Calu3 (cell line): Measurements from ENCODE around the gene OR52E8. TPM values are rescaled to one million over a fixed set of nuclear protein-coding genes. Genes with fewer than 3 reads are reported as not detected.

Experiments used
- BruUV-seq: library from RNA; stranded (reverse); fragments of 400-500 nt; replicated peaks from 2 replicates; lab custom pipeline; 2021; lab: Mats Ljungman, UMichigan
- CTCF ChIA-PET: fragments of 300-600 bp; sonication (Branson Sonifier 250); formaldehyde crosslinking; loops from one replicate; lab custom pipeline; 2022; ENCODE audit warnings: antibody characterized with exemption; lab: Charles Lee
- DNase-seq: peaks from one replicate; pipeline ENCODE4 v3.0.0; 2022
- H3K27ac Mint-ChIP-seq: one replicate; pipeline ENCODE4 v1.8.0; 2022; ENCODE audit warnings: mixed read lengths; ENCODE audit not compliant: unreplicated experiment
- H3K27me3 Mint-ChIP-seq: one replicate; pipeline ENCODE4 v1.8.0; 2022; ENCODE audit warnings: mixed read lengths; ENCODE audit not compliant: unreplicated experiment
- H3K36me3 Mint-ChIP-seq: one replicate; pipeline ENCODE4 v1.8.0; 2022; ENCODE audit warnings: mild to moderate bottlenecking, moderate library complexity, mixed read lengths; ENCODE audit not compliant: insufficient read depth, unreplicated experiment
- H3K4me1 Mint-ChIP-seq: one replicate; pipeline ENCODE4 v1.8.0; 2022; ENCODE audit warnings: mild to moderate bottlenecking, low read depth, mixed read lengths; ENCODE audit not compliant: unreplicated experiment
- H3K4me3 Mint-ChIP-seq: one replicate; pipeline ENCODE4 v1.8.0; 2022; ENCODE audit warnings: mild to moderate bottlenecking, low read depth, moderate library complexity, mixed read lengths; ENCODE audit not compliant: unreplicated experiment
- H3K9me3 Mint-ChIP-seq: one replicate; pipeline ENCODE4 v1.8.0; 2022; ENCODE audit warnings: low read depth, mixed read lengths; ENCODE audit not compliant: unreplicated experiment
- intact Hi-C: fragments of 100-400 bp; cut with micrococcal nuclease; formaldehyde crosslinking; loops from one replicate; pipeline ENCODE4 v1.10.0; 2022; ENCODE audit not compliant: unreplicated experiment
- total RNA-seq: library from RNA; stranded (reverse); gene quantifications from 2 replicates; pipeline ENCODE4 v1.2.3, GENCODE V29; 2022
- TF ChIP-seq, protein P1 (sequence below): fragments of 200-600 bp; IDR thresholded peaks from one replicate; pipeline ENCODE4 v1.8.0; 2022; ENCODE audit warnings: antibody characterized with exemption; ENCODE audit not compliant: unreplicated experiment

The OR52E8 gene
- total RNA-seq, 1 experiment from 2014 or later = not detected

DNA sequence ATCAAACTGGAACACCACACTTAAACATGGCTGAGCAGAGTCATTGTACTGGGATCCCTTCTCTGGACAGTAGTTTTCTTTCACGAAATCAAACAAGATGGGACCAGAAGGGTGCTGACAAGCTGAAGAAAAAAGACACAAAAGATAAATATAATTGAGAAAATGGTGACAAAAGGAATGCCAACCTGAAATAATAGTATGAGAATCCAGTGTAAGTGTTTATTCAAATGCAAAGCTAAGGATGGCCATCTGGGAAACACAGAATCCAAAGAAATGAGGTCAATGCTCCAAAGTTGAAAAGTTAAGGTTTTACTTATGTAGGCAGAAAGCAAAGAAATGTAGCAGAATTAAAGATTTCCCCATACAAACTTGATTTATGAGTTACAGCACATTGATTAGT is 30.2 kb upstream of the OR52E8 start:
- no peak overlapping the region for H3K4me3 Mint-ChIP-seq
- no TSS peak for BruUV-seq
- DNase-seq = no peak
- CTCF ChIA-PET = no interaction called here
- intact Hi-C loops = no loop called here
- peaks cover 13% of the 10 kb centered on the region for H3K27me3 Mint-ChIP-seq
- no peaks in the 10 kb centered on the region for H3K4me1 Mint-ChIP-seq
- H3K9me3 Mint-ChIP-seq = no peaks in the 10 kb centered on the region
- H3K36me3 Mint-ChIP-seq = no peaks in the 10 kb centered on the region
- no peak overlapping the region for H3K27ac Mint-ChIP-seq
- TF ChIP-seq, protein P1, sequence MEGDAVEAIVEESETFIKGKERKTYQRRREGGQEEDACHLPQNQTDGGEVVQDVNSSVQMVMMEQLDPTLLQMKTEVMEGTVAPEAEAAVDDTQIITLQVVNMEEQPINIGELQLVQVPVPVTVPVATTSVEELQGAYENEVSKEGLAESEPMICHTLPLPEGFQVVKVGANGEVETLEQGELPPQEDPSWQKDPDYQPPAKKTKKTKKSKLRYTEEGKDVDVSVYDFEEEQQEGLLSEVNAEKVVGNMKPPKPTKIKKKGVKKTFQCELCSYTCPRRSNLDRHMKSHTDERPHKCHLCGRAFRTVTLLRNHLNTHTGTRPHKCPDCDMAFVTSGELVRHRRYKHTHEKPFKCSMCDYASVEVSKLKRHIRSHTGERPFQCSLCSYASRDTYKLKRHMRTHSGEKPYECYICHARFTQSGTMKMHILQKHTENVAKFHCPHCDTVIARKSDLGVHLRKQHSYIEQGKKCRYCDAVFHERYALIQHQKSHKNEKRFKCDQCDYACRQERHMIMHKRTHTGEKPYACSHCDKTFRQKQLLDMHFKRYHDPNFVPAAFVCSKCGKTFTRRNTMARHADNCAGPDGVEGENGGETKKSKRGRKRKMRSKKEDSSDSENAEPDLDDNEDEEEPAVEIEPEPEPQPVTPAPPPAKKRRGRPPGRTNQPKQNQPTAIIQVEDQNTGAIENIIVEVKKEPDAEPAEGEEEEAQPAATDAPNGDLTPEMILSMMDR = no peak

DNA sequence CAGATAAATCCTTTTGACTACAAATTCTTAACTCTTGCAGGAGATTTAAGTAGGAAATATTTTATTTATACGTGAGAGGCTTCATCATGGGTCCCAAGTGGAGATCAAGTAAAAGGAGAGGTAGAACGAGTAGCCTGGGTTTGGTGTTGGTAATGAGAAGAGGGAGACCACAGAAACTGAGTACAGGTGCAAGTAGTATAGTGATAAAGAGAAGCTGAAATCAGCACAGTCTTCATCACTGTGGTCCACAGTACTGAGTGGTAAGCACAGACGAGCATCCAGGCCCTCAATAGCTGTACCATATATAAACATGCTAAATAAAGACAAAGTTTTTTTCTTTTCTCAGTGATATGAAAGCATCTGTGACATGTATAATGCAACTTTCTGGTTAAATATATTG is 29.7 kb upstream of the OR52E8 start:
- TF ChIP-seq, protein P1 = no peak
- no peaks in the 10 kb centered on the region for H3K36me3 Mint-ChIP-seq
- H3K4me1 Mint-ChIP-seq = no peaks in the 10 kb centered on the region
- no peak for DNase-seq
- H3K27ac Mint-ChIP-seq = no peak overlapping the region
- no peaks in the 10 kb centered on the region for H3K9me3 Mint-ChIP-seq
- H3K4me3 Mint-ChIP-seq = no peak overlapping the region
- peaks cover 12% of the 10 kb centered on the region for H3K27me3 Mint-ChIP-seq
- intact Hi-C loops = no loop called here
- BruUV-seq = no TSS peak
- CTCF ChIA-PET = no interaction called here

DNA sequence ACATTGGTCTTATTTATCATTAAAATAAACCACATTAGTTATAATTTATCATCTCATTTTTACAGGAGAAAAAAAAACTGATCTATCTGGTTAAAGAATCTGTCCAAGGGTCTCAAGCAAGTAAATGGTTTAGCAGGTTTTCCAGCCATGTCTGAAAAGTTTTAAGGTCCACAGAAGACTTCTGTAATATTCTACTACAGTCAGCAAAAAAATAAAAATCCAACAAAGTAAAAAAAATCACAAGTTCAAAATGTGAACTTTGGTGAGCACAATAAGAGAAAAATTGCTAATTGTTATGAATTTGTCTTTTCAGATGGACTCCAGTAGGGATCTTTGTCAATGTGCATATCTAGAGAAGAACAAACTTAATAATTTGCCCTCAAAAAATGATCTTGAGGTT is 24.3 kb upstream of the OR52E8 start:
- TF ChIP-seq, protein P1 = no peak
- H3K9me3 Mint-ChIP-seq = no peaks in the 10 kb centered on the region
- CTCF ChIA-PET = no interaction called here
- H3K4me1 Mint-ChIP-seq = no peaks in the 10 kb centered on the region
- H3K27ac Mint-ChIP-seq = no peak overlapping the region
- DNase-seq = no peak
- intact Hi-C loops = no loop called here
- no peak overlapping the region for H3K4me3 Mint-ChIP-seq
- H3K27me3 Mint-ChIP-seq = peaks cover 19% of the 10 kb centered on the region
- no TSS peak for BruUV-seq
- H3K36me3 Mint-ChIP-seq = no peaks in the 10 kb centered on the region

DNA sequence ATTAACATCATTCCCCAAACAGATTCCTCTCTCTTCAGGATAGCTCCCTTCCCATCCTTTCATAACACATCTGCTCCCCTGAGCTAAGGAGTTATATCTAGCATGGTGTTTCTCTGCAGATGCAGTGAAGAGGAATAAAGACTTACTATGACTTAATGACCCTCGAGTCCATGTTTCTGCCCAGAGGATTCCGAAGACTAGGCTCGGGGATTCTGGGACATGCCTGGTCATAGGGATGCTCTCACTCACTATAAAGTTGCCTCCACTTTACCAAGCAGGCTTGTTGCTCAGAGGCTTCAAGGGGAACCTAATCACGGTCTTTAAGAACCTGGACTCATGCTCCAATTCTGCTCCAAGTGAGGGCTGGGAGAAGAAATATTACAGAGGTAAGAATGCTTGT is 22.8 kb upstream of the OR52E8 start, which contains the start of gene OR52E4:
Gene OR52E4, plus strand, starts transcription at position 301 of the 400 bp plus-strand sequence. CDS start 3,664 bp downstream, outside the sequence.
- CTCF ChIA-PET = no interaction called here
- Mint-ChIP-seq H3K27me3 (peaks cover 19% of the 10 kb centered on the region), H3K4me3 (no peak within 1 kb of the TSS), H3K36me3 (no peaks in the 10 kb centered on the region), H3K9me3 (no peaks in the 10 kb centered on the region), H3K27ac (no peak within 1 kb of the TSS), H3K4me1 (no peaks in the 10 kb centered on the region)
- intact Hi-C loops = no loop called here
- no TSS peak for BruUV-seq
- TF ChIP-seq, protein P1 = no peak
- DNase-seq = no peak
